Activated CD8-positive, alpha-beta memory T cell treated with anti-CD3 and anti-CD28 coated beads for 1 hour (primary cell): ENCODE results near the gene NLGN4Y.
"Not testable (repeated sequence)": the region's sequence is repeated elsewhere in the genome, so short reads cannot be mapped to it uniquely, and the experiment has no call there.

Experiments used
- DNase-seq, 2 donors: peaks; one replicate each; pipeline ENCODE4 v3.0.0-alpha.2; 2020; ENCODE audit warnings: low read depth in 1 of 2; ENCODE audit errors: extremely low read depth in 1 of 2

NLGN4Y gene

GRCh38 chrY:14834103-14835060 lies 310.1 kb downstream of the NLGN4Y start:
- no peak for DNase-seq

DNA sequence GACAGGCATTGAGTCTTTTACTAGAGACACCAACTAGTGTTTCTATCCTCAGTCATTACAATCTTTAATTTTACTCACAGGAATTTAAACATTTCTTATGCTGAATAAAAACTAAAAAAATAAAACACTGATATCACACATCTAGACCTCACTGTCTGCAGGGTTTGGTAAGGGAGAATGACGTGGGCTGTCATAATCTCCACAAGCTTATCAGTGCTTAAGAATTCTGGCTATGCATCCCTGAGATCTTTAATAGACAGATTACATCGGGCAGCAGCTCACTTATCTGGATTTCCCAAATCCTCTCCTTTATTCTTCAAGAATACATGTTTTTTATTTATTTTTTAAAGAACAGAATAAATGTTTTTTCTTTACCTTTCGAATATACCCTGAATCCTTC lies 313.1 kb downstream of the NLGN4Y start:
- no peak for DNase-seq

DNA sequence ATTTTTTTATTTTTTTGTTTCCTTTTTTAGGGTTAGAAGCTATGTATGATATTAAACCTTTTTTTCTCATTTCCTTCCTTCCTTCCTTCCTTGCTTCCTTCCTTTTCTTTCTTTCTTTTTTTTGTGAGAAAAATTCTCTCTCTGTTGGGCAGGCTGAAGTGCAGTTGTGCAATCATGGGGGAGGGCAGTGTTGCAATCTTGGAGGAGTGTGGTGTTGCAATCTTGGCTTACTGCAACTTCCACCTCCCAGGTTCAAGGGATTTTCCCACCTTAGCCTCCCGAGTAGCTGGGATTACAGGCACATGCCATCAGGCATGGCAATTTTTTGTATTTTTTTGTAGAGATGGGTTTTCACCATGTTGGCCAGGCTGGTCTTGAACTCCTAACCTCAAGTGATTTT lies 326.4 kb downstream of the NLGN4Y start:
- no peak for DNase-seq

- no peak for DNase-seq
Measured at GRCh38 chrY:14860448-14860847, 336.1 kb downstream of the NLGN4Y start.

GRCh38 chrY:14861033-14861432 lies 336.7 kb downstream of the NLGN4Y start:
- DNase-seq = not testable (repeated sequence)

GRCh38 chrY:14871971-14872370 lies 347.6 kb downstream of the NLGN4Y start:
- no peak for DNase-seq
